K562 treated with DMSO at 1 percent for 48 hours (cell line): ENCODE results near the gene KLF14. TPM values are rescaled to one million over a fixed set of nuclear protein-coding genes. Genes with fewer than 3 reads are reported as not detected.

Experiments
- total RNA-seq: library from RNA; unstranded; fragments of 300-600 nt; gene quantifications from 2 replicates; pipeline ENCODE4 v1.2.3, GENCODE V29; 2022; ENCODE audit warnings: low replicate concordance; ENCODE audit errors: extremely low read depth

KLF14 gene
- not detected in 2 replicates for total RNA-seq

DNA sequence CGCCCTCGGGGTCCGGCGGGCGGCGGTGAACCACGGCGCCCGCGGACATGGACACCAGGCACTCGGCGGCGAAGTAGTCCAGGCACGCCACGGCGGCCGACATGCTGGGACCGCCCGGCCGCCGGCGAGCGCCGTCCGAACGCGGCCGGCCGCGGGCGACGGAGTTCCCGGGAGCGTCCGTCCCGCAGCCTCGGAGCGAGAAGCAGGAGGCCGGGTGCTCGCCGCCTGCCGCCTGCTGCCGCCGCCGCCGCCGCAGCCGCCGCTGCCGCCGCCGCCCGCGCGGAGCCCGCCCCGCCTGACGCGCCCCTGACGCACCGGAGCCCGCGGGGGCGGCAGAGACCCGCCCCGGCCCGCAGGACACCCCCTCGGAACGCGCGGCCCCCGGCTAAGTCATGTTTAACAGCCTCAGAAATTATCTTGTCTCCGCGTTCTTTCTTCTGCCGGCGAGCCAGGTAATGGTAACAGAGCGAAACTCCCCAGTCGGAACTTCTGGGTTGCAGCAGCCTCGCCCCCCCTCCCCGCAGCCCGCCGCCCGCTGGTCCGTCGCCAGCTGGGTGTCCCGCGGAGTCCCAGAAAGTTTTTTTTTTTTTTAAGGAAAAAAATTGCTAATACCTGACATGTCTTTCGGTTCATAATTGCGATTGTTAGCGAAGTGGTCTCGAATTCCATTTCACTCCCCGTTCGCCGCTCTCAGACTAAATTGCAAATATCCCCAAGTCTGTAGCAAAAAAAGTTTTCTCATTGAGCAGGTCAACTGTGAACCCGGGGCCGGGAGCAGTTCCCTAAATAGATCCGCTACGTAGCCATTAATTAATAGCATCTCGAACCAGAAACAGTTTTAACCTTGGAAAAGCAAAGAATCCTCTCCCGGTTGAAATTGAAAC, at the start of gene KLF14:
KLF14 (minus strand) TSS at position 277 of the 884 bp plus-strand sequence; CDS start at position 103, 174 bp downstream.

Other genes starting within 250 kb of the KLF14 start
- gene MEST, start 242.1 kb downstream of the KLF14 start, total RNA-seq, result not detected in 2 replicates
- not detected in 2 replicates for gene COPG2, start 65.5 kb downstream of the KLF14 start, total RNA-seq
- not detected in 2 replicates for gene TSGA13, start 47.7 kb downstream of the KLF14 start, total RNA-seq